ENCODE data around the gene C11orf87. TPM values are rescaled to one million over a fixed set of nuclear protein-coding genes. Genes with fewer than 3 reads are reported as not detected.
A peak's percentile ranks its signal among the peaks of the same experiment; 100 is the strongest.

Gene C11orf87
- total and polyA plus RNA-seq, 5 donors from 2014 or later: not detected

GRCh38 chr11:109424901-109425300 is 2.9 kb downstream of the C11orf87 start:
- Histone ChIP-seq H3K9me3 (ENCODE audit: control insufficient read depth in 2 of 2, low read length in 2 of 2) (peaks cover 0 to 2% of the 10 kb centered on the region in 2 experiments), H3K4me3 (ENCODE audit: low read depth, low read length) (no peak overlapping the region), H3K27ac (ENCODE audit: insufficient read depth, low read length, poor library complexity, severe bottlenecking) (no peak overlapping the region), H3K4me1 (ENCODE audit: control insufficient read depth, insufficient read depth, low read length, poor library complexity, severe bottlenecking) (no peaks in the 10 kb centered on the region), H3K36me3 (ENCODE audit: control insufficient read depth, insufficient read depth, low read length) (no peaks in the 10 kb centered on the region), H3K27me3 (ENCODE audit: control insufficient read depth, insufficient read depth, low read length) (peaks cover 2% of the 10 kb centered on the region)
- Mint-ChIP-seq H3K36me3 (no peaks in the 10 kb centered on the region), H3K9me3 (peaks cover 0 to 11% (median 1%) of the 10 kb centered on the region in 7 donors), H3K4me3 (no peak overlapping the region), H3K4me1 (peaks cover 0 to 5% (median under 1%) of the 10 kb centered on the region in 4 donors), H3K27me3 (peaks cover 24% of the 10 kb centered on the region), H3K27ac (no peak overlapping the region)
- ATAC-seq (ENCODE audit: low read depth in 2 of 2) (no peak), DNase-seq (peak in 1 of 3 donors; percentile 2)

DNA sequence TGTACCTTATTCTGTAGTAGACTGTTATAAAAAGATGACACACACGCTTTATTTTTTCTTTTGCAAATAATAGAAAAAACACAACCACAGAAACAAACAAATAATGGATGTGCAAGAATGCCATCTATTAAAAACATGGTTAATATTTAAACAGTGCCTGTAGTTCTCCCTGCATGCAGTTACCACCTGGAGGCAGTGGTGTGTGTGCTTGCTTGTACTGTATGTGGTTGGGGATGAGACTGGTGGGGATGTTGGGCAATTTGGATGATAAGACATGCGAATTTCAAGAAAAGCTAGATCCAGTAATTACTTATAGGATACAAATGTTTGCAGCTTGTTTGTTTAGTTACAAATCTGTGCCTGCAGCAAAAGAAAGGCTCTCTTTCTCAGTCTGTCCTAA is 3.6 kb downstream of the C11orf87 start:
- H3K27ac ChIP-seq (ENCODE audit: insufficient read depth, low read length, poor library complexity, severe bottlenecking): no peak overlapping the region
- H3K4me3 Mint-ChIP-seq: no peak overlapping the region
- H3K27ac Mint-ChIP-seq: no peak overlapping the region
- peaks cover 2% of the 10 kb centered on the region for H3K27me3 ChIP-seq (ENCODE audit: control insufficient read depth, insufficient read depth, low read length)
- H3K9me3 Mint-ChIP-seq: peaks cover 0 to 11% (median 1%) of the 10 kb centered on the region in 7 donors
- peaks cover 0 to 2% of the 10 kb centered on the region in 2 experiments for H3K9me3 ChIP-seq (ENCODE audit: control insufficient read depth in 2 of 2, low read length in 2 of 2)
- ATAC-seq (ENCODE audit: low read depth in 2 of 2) (no peak), DNase-seq (no peak)
- no peaks in the 10 kb centered on the region for H3K36me3 ChIP-seq (ENCODE audit: control insufficient read depth, insufficient read depth, low read length)
- H3K4me3 ChIP-seq (ENCODE audit: low read depth, low read length): no peak overlapping the region
- no peaks in the 10 kb centered on the region for H3K4me1 ChIP-seq (ENCODE audit: control insufficient read depth, insufficient read depth, low read length, poor library complexity, severe bottlenecking)
- H3K36me3 Mint-ChIP-seq: no peaks in the 10 kb centered on the region
- peaks cover 0 to 5% (median under 1%) of the 10 kb centered on the region in 4 donors for H3K4me1 Mint-ChIP-seq
- peaks cover 24% of the 10 kb centered on the region for H3K27me3 Mint-ChIP-seq

DNA sequence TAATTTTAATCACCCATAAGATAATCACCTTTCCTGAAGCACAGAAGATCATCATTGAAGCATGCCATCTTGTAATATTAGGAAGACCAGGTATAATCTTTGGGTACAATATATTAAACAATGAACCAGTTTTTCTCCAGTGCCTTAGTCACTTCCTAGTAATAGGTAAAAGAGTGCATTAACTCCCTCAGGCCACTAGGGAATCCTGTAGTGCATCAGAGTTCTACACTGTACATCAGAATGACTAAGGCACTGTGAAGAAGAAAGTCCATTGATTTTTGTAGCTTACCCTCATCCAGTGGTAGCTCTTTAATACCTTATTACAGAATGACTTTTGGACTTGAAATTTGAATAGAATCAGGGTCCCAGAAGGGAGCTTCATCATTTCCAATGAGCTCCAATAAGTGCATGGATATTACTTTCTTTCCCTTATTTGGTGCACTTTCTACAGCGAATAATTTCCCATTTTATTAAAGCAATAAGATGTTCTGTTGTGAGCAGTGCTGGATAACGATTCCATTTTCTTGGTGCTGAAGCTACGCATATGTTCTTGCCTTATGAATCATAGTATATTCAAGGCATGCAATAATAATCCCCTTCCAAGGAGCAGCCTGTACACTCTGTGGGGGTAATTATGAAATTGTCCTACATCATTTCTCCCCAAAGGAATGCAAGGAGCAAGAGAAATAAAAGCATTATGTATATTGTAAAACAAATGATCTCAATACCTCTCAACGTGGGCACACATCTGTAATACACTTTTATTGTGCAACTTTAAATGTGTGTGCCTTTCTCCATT is 4.7 kb downstream of the C11orf87 start:
- H3K4me1 ChIP-seq (ENCODE audit: control insufficient read depth, insufficient read depth, low read length, poor library complexity, severe bottlenecking): no peaks in the 10 kb centered on the region
- Mint-ChIP-seq H3K36me3 (no peaks in the 10 kb centered on the region), H3K27me3 (peaks cover 17% of the 10 kb centered on the region), H3K27ac (no peak overlapping the region), H3K4me1 (no peaks in the 10 kb centered on the region), H3K9me3 (peaks cover 0 to 6% (median 0%) of the 10 kb centered on the region in 7 donors), H3K4me3 (no peak overlapping the region)
- H3K27me3 ChIP-seq (ENCODE audit: control insufficient read depth, insufficient read depth, low read length): peaks cover 2% of the 10 kb centered on the region
- H3K27ac ChIP-seq (ENCODE audit: insufficient read depth, low read length, poor library complexity, severe bottlenecking): no peak overlapping the region
- H3K4me3 ChIP-seq (ENCODE audit: low read depth, low read length): no peak overlapping the region
- no peaks in the 10 kb centered on the region for H3K36me3 ChIP-seq (ENCODE audit: control insufficient read depth, insufficient read depth, low read length)
- no peak for DNase-seq
- H3K9me3 ChIP-seq (ENCODE audit: control insufficient read depth in 2 of 2, low read length in 2 of 2): peaks cover 0 to 2% of the 10 kb centered on the region in 2 experiments
- no peak for ATAC-seq (ENCODE audit: low read depth in 2 of 2)

DNA sequence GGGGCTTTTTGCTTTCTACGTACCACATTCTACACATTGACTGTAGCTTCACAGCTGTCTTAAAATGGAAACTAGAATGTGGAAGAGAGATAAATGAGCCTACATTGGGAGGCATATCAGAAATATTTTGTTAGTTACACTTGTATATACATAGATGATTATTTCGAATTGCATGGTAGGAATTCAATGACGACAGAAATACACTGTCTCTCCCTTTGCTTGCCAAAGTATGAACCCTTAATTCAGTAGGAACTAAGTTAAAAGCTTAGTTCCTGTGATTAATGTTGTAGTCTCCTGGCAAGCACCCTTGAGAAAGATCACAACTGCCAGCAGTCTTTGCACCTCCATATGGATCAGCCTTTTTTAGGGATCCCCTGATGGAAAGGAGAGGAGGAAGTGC is 10.1 kb downstream of the C11orf87 start:
- Histone ChIP-seq H3K4me1 (ENCODE audit: control insufficient read depth, insufficient read depth, low read length, poor library complexity, severe bottlenecking) (no peaks in the 10 kb centered on the region), H3K4me3 (ENCODE audit: low read depth, low read length) (no peak overlapping the region), H3K9me3 (ENCODE audit: control insufficient read depth in 2 of 2, low read length in 2 of 2) (no peaks in the 10 kb centered on the region), H3K27me3 (ENCODE audit: control insufficient read depth, insufficient read depth, low read length) (no peaks in the 10 kb centered on the region), H3K36me3 (ENCODE audit: control insufficient read depth, insufficient read depth, low read length) (no peaks in the 10 kb centered on the region), H3K27ac (ENCODE audit: insufficient read depth, low read length, poor library complexity, severe bottlenecking) (no peak overlapping the region)
- ATAC-seq (ENCODE audit: low read depth in 2 of 2) (no peak), DNase-seq (no peak)
- no peaks in the 10 kb centered on the region for H3K27me3 Mint-ChIP-seq
- no peak overlapping the region for H3K4me3 Mint-ChIP-seq
- H3K36me3 Mint-ChIP-seq: no peaks in the 10 kb centered on the region
- no peak overlapping the region for H3K27ac Mint-ChIP-seq
- no peaks in the 10 kb centered on the region for H3K4me1 Mint-ChIP-seq
- peaks cover 0 to 6% (median 3%) of the 10 kb centered on the region in 7 donors for H3K9me3 Mint-ChIP-seq

- peaks cover 0 to 6% (median 3%) of the 10 kb centered on the region in 7 donors for H3K9me3 Mint-ChIP-seq
- no peaks in the 10 kb centered on the region for H3K27me3 Mint-ChIP-seq
- Histone ChIP-seq H3K27ac (ENCODE audit: insufficient read depth, low read length, poor library complexity, severe bottlenecking) (no peak overlapping the region), H3K9me3 (ENCODE audit: control insufficient read depth in 2 of 2, low read length in 2 of 2) (no peaks in the 10 kb centered on the region), H3K27me3 (ENCODE audit: control insufficient read depth, insufficient read depth, low read length) (no peaks in the 10 kb centered on the region), H3K36me3 (ENCODE audit: control insufficient read depth, insufficient read depth, low read length) (no peaks in the 10 kb centered on the region), H3K4me1 (ENCODE audit: control insufficient read depth, insufficient read depth, low read length, poor library complexity, severe bottlenecking) (no peaks in the 10 kb centered on the region), H3K4me3 (ENCODE audit: low read depth, low read length) (no peak overlapping the region)
- no peaks in the 10 kb centered on the region for H3K36me3 Mint-ChIP-seq
- no peak for ATAC-seq (ENCODE audit: low read depth in 2 of 2)
- no peak for DNase-seq
- no peaks in the 10 kb centered on the region for H3K4me1 Mint-ChIP-seq
- H3K4me3 Mint-ChIP-seq: no peak overlapping the region
- H3K27ac Mint-ChIP-seq: no peak overlapping the region
These were observed 11.8 kb downstream of the C11orf87 start for GRCh38 chr11:109433753-109434256.

DNA sequence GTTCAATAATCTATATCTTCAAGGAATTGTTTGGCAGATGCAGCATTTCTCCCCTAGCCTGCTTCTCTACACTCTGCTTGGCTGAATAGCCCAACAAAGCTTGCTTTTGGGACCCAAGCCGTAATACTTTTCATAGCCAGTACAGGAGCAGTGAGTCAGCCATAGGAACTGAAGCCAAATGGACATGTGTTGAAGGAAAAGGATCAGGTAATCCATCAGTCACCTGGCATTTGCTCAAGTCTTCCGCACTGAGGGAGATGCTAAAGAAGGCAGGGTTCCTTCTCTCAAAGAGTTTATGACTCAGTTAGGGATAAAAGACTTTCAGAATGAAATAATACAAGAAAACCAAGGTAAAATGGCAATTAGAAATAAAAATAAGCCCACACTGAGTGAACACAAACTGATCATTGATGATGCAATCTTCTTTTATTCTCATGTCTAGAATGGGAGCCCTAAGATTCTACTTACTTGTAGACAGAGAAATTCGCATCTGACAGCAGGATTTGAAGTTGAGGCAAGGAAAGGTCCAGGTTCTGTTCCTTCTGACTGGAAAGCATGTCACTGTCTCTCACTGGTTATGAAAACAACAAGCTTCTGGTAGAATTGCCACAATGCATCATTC is 13.2 kb downstream of the C11orf87 start:
- Histone ChIP-seq H3K27me3 (ENCODE audit: control insufficient read depth, insufficient read depth, low read length) (no peaks in the 10 kb centered on the region), H3K4me3 (ENCODE audit: low read depth, low read length) (no peak overlapping the region), H3K9me3 (ENCODE audit: control insufficient read depth in 2 of 2, low read length in 2 of 2) (no peaks in the 10 kb centered on the region), H3K27ac (ENCODE audit: insufficient read depth, low read length, poor library complexity, severe bottlenecking) (no peak overlapping the region), H3K36me3 (ENCODE audit: control insufficient read depth, insufficient read depth, low read length) (no peaks in the 10 kb centered on the region), H3K4me1 (ENCODE audit: control insufficient read depth, insufficient read depth, low read length, poor library complexity, severe bottlenecking) (no peaks in the 10 kb centered on the region)
- no peak overlapping the region for H3K27ac Mint-ChIP-seq
- H3K27me3 Mint-ChIP-seq: no peaks in the 10 kb centered on the region
- H3K4me1 Mint-ChIP-seq: no peaks in the 10 kb centered on the region
- H3K9me3 Mint-ChIP-seq: peaks cover 0 to 6% (median 3%) of the 10 kb centered on the region in 7 donors
- no peak overlapping the region for H3K4me3 Mint-ChIP-seq
- no peaks in the 10 kb centered on the region for H3K36me3 Mint-ChIP-seq
- ATAC-seq (ENCODE audit: low read depth in 2 of 2): no peak
- DNase-seq: no peak

DNA sequence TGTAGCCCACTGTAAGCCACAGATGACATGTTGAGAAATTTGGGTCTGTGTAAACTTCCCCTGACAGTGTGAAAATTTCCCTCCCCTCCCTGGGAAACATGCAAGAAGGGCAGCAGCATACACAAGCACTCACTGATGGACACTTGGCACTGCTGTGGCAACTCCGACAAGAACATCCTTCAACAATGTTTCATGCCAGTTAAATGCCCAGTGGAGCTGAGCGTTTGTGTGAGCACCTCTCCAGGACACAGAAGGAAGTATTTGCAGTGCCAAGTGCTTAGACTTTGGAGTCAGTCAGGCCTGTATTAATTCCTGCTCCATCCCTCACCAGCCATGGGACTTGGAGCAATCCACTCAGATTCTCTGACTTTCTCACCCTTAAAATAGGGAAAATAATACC is 17.7 kb downstream of the C11orf87 start:
- ATAC-seq (ENCODE audit: low read depth in 2 of 2) (no peak), DNase-seq (no peak)
- Histone ChIP-seq H3K27me3 (ENCODE audit: control insufficient read depth, insufficient read depth, low read length) (no peaks in the 10 kb centered on the region), H3K9me3 (ENCODE audit: control insufficient read depth in 2 of 2, low read length in 2 of 2) (no peaks in the 10 kb centered on the region), H3K27ac (ENCODE audit: insufficient read depth, low read length, poor library complexity, severe bottlenecking) (no peak overlapping the region), H3K36me3 (ENCODE audit: control insufficient read depth, insufficient read depth, low read length) (no peaks in the 10 kb centered on the region), H3K4me3 (ENCODE audit: low read depth, low read length) (no peak overlapping the region), H3K4me1 (ENCODE audit: control insufficient read depth, insufficient read depth, low read length, poor library complexity, severe bottlenecking) (no peaks in the 10 kb centered on the region)
- Mint-ChIP-seq H3K27ac (no peak overlapping the region), H3K4me3 (no peak overlapping the region), H3K4me1 (no peaks in the 10 kb centered on the region), H3K27me3 (no peaks in the 10 kb centered on the region), H3K9me3 (peaks cover 0 to 5% (median 0%) of the 10 kb centered on the region in 7 donors), H3K36me3 (no peaks in the 10 kb centered on the region)

Measured in CD4-positive, CD25-positive, alpha-beta regulatory T cell (primary cell).